SK-N-SH (cell line): ENCODE results near the gene LSM2. TPM values are rescaled to one million over a fixed set of nuclear protein-coding genes. Genes with fewer than 3 reads are reported as not detected.

Experiments used
- CTCF ChIA-PET: fragments of 300-600, 350-600 bp; formaldehyde crosslinking; extraction: SDS; loops from one replicate; lab custom pipeline; 2021; lab: Yijun Ruan, JAX
- POLR2A ChIA-PET: fragments of 350-600 bp; sonication (Branson Sonifier 250); formaldehyde crosslinking; extraction: SDS; loops from one replicate; lab custom pipeline; 2020; ENCODE audit warnings: antibody characterized with exemption, inconsistent platforms; lab: Yijun Ruan, JAX
- DNase-seq: peaks from one replicate; pipeline ENCODE4 v3.0.0; 2012
- H2AFZ ChIP-seq: fragments of 200-600 bp; sonication (generic); 2 replicates; pipeline ENCODE4 v1.8.1; 2016; ENCODE audit warnings: antibody characterized with exemption, mild to moderate bottlenecking, low read depth
- H3F3A ChIP-seq: fragments of 200-600 bp; sonication (generic); replicated peaks from 2 replicates; pipeline ENCODE3; 2016; ENCODE audit warnings: antibody characterized with exemption, mild to moderate bottlenecking; ENCODE audit not compliant: insufficient read depth
- H3K27ac ChIP-seq, 2 experiments: fragments of 200-500 bp in 1 of 2; fragments of 200-600 bp in 1 of 2; sonication (Bioruptor generic) in 1 of 2; sonication (generic), shearing (Covaris generic) in 1 of 2; 2 replicates each; pipeline versions ENCODE4 v1.5.1 to v1.6.1; 2014 to 2016; ENCODE audit warnings: low read depth in 2 of 2, inconsistent platforms in 1 of 2, low read length in 1 of 2, mild to moderate bottlenecking in 1 of 2, mixed read lengths in 1 of 2
- H3K27me3 ChIP-seq: fragments of 200-600 bp; sonication (generic), shearing (Covaris generic); 2 replicates; pipeline ENCODE4 v1.6.1; 2016; ENCODE audit warnings: mixed run types; ENCODE audit not compliant: insufficient read depth
- H3K36me3 ChIP-seq, 2 experiments: fragments of 200-500 bp in 1 of 2; fragments of 200-600 bp in 1 of 2; sonication (Bioruptor generic) in 1 of 2; sonication (generic) in 1 of 2; replicated peaks in 1 of 2; 2 replicates each; pipeline versions ENCODE3 to v1.5.1; 2014 to 2016; ENCODE audit warnings: low read length in 1 of 2, mild to moderate bottlenecking in 1 of 2; ENCODE audit not compliant: insufficient read depth in 2 of 2, control insufficient read depth in 1 of 2
- H3K4me1 ChIP-seq, 2 experiments: fragments of 200-500 bp in 1 of 2; fragments of 200-600 bp in 1 of 2; sonication (Bioruptor generic) in 1 of 2; sonication (generic), shearing (Covaris generic) in 1 of 2; 2 replicates each; pipeline versions ENCODE4 v1.5.1 to v1.6.1; 2014 to 2016; ENCODE audit warnings: low read depth in 1 of 2, low read length in 1 of 2, mixed run types in 1 of 2; ENCODE audit not compliant: insufficient read depth in 2 of 2, control insufficient read depth in 1 of 2
- H3K4me2 ChIP-seq: fragments of 200-600 bp; sonication (generic), shearing (Covaris generic); 2 replicates; pipeline ENCODE4 v1.6.1; 2017; ENCODE audit warnings: mixed run types
- H3K4me3 ChIP-seq, 2 experiments: fragments of 200-500 bp in 1 of 2; fragments of 200-600 bp in 1 of 2; sonication (Bioruptor generic) in 1 of 2; sonication (generic), shearing (Covaris generic) in 1 of 2; 2 replicates each; pipeline versions ENCODE4 v1.5.1 to v1.8.1; 2014 to 2016; ENCODE audit warnings: low read depth in 2 of 2, inconsistent platforms in 1 of 2, low read length in 1 of 2, mild to moderate bottlenecking in 1 of 2, mixed read lengths in 1 of 2, moderate library complexity in 1 of 2
- H3K79me2 ChIP-seq: fragments of 200-600 bp; sonication (generic); 2 replicates; pipeline ENCODE4 v1.8.1; 2017; ENCODE audit warnings: mild to moderate bottlenecking; ENCODE audit not compliant: insufficient read depth
- H3K9ac ChIP-seq: fragments of 200-600 bp; sonication (generic); 2 replicates; pipeline ENCODE4 v1.6.1; 2017; ENCODE audit warnings: mixed run types
- H3K9me2 ChIP-seq: fragments of 200-600 bp; sonication (generic); 2 replicates; pipeline ENCODE4 v1.6.1; 2017; ENCODE audit warnings: mixed run types
- H3K9me3 ChIP-seq: fragments of 200-600 bp; sonication (generic); 2 replicates; pipeline ENCODE4 v1.6.1; 2017; ENCODE audit warnings: mixed run types, mild to moderate bottlenecking, moderate library complexity
- H4K20me1 ChIP-seq: fragments of 200-600 bp; sonication (generic); 2 replicates; pipeline ENCODE4 v1.6.1; 2017; ENCODE audit warnings: mild to moderate bottlenecking, mixed run types; ENCODE audit not compliant: insufficient read depth
- CHD2 ChIP-seq: fragments of 150-350 bp; IDR thresholded peaks from 2 replicates; pipeline ENCODE4 v1.6.1; 2018; ENCODE audit warnings: low read length; ENCODE audit not compliant: partially characterized antibody
- ELF1 ChIP-seq: IDR thresholded peaks from 2 replicates; pipeline ENCODE4 v1.4.0; 2012
- FOSL2 ChIP-seq: IDR thresholded peaks from 2 replicates; pipeline ENCODE4 v1.4.0; 2012; ENCODE audit warnings: low read depth, mild to moderate bottlenecking, moderate library complexity, borderline replicate concordance
- FOXJ3 ChIP-seq: sonication (generic); formaldehyde crosslinking; IDR thresholded peaks from 2 replicates; pipeline ENCODE4 v1.5.1; 2020; ENCODE audit warnings: mild to moderate bottlenecking, missing genetic modification reagents
- FOXM1 ChIP-seq: IDR thresholded peaks from 2 replicates; pipeline ENCODE4 v1.4.0; 2012; ENCODE audit warnings: low read depth, mild to moderate bottlenecking
- GABPA ChIP-seq: IDR thresholded peaks from 2 replicates; pipeline ENCODE4 v1.4.0; 2012; ENCODE audit warnings: low read depth, mild to moderate bottlenecking
- JUND ChIP-seq: IDR thresholded peaks from 2 replicates; pipeline ENCODE4 v1.4.0; 2012
- MAX ChIP-seq: IDR thresholded peaks from 2 replicates; pipeline ENCODE4 v1.4.0; 2012; ENCODE audit warnings: low read depth
- NRF1 ChIP-seq: IDR thresholded peaks from 2 replicates; pipeline ENCODE4 v1.6.1; 2012; ENCODE audit warnings: low read depth, mild to moderate bottlenecking, low read length
- POLR2AphosphoS5 ChIP-seq: IDR thresholded peaks from 2 replicates; pipeline ENCODE4 v1.6.1; 2012; ENCODE audit warnings: low read depth, low read length
- RCOR1 ChIP-seq: fragments of 150-350 bp; IDR thresholded peaks from 2 replicates; pipeline ENCODE4 v1.6.1; 2017; ENCODE audit warnings: antibody characterized with exemption, low read length
- RFX5 ChIP-seq: IDR thresholded peaks from 2 replicates; pipeline ENCODE4 v1.6.1; 2012; ENCODE audit warnings: mild to moderate bottlenecking, improper control_type of control experiment, low read length
- RXRA ChIP-seq: IDR thresholded peaks from 2 replicates; pipeline ENCODE4 v1.4.0; 2012; ENCODE audit warnings: low read depth, mild to moderate bottlenecking, borderline replicate concordance
- SIN3A ChIP-seq: IDR thresholded peaks from 2 replicates; pipeline ENCODE4 v1.6.1; 2012; ENCODE audit warnings: low read depth, mild to moderate bottlenecking, low read length, moderate library complexity, borderline replicate concordance
- TAF1 ChIP-seq: IDR thresholded peaks from 2 replicates; pipeline ENCODE4 v1.6.1; 2012; ENCODE audit warnings: low read depth, mild to moderate bottlenecking, low read length, moderate library complexity, borderline replicate concordance
- TCF12 ChIP-seq: IDR thresholded peaks from 2 replicates; pipeline ENCODE4 v1.4.0; 2012
- USF1 ChIP-seq: IDR thresholded peaks from 2 replicates; pipeline ENCODE4 v1.4.0; 2012; ENCODE audit warnings: low read depth, borderline replicate concordance
- USF2 ChIP-seq: fragments of 150-350 bp; IDR thresholded peaks from 2 replicates; pipeline ENCODE4 v1.6.1; 2017; ENCODE audit warnings: antibody characterized with exemption, low read length, low read depth, borderline replicate concordance
- YY1 ChIP-seq: IDR thresholded peaks from 2 replicates; pipeline ENCODE4 v1.4.0; 2012; ENCODE audit warnings: low read depth, mild to moderate bottlenecking
- ZBTB33 ChIP-seq: IDR thresholded peaks from 2 replicates; pipeline ENCODE4 v1.4.0; 2012; ENCODE audit warnings: low read depth, borderline replicate concordance
- WGBS: methylation state at CpG from one replicate; pipeline ENCODE4 v1.1.6; 2017; ENCODE audit warnings: low lambda C conversion rate; 5-methylcytosine and 5-hydroxymethylcytosine counted together
- polyA plus RNA-seq, 3 experiments: library from polyadenylated mRNA; depleted of rRNA; stranded (reverse); fragments of >200 nt; gene quantifications; 2 replicates each; pipeline ENCODE4 v1.2.3, GENCODE V29; 2012

The LSM2 gene
- polyA plus RNA-seq, 1 of the 3 experiments (the other 2 are of a cell fraction): 79.1 TPM

- TF ChIP-seq USF2 (no peak), JUND (no peak), POLR2AphosphoS5 (no peak), NRF1 (no peak), MAX (no peak)
These were observed 24.5 kb downstream of the LSM2 start (continued) for GRCh38 chr6:31782126-31782855.

- Histone ChIP-seq H3F3A (peaks cover 3% of the 10 kb centered on the region), H3K9ac (no peak overlapping the region), H3K4me2 (no peak overlapping the region), H3K4me3 (no peak overlapping the region), H3K27ac (no peak overlapping the region), H4K20me1 (no peaks in the 10 kb centered on the region), H3K36me3 (peaks cover 14 to 65% of the 10 kb centered on the region in 2 experiments), H2AFZ (no peak overlapping the region)
- DNase-seq: no peak
- POLR2A ChIA-PET: no interaction called here
- CTCF ChIA-PET: interaction anchor here (1.5 to 9.9 kb wide), 2 partner anchors 9 to 12 kb away, joined by 5 to 62 read pairs; no protein-coding TSS in a partner anchor
- WGBS: 95% methylated on average over 21 of the region's 23 CpGs
- TF ChIP-seq FOXJ3 (CRISPR knock-in tag) (no peak), USF1 (no peak), JUND (no peak), ELF1 (no peak), NRF1 (no peak), GABPA (no peak), RCOR1 (no peak), ZBTB33 (no peak), SIN3A (no peak), USF2 (no peak), CHD2 (no peak), RFX5 (no peak), FOSL2 (no peak), YY1 (no peak), TAF1 (no peak), RXRA (no peak), TCF12 (no peak), FOXM1 (no peak)
- TF ChIP-seq, all 33 proteins: peak for 0
- Histone ChIP-seq H3K9me2 (no peaks in the 10 kb centered on the region), H3K4me1 (peaks cover 9 to 10% of the 10 kb centered on the region in 2 experiments; a peak in 2 of 4 replicates), H3K79me2 (no peaks in the 10 kb centered on the region), H3K9me3 (no peaks in the 10 kb centered on the region), H3K27me3 (no peaks in the 10 kb centered on the region)
These were observed 25.3 kb downstream of the LSM2 start for GRCh38 chr6:31781244-31782125.
